Fibroblast of upper back skin (primary cell): ENCODE results near the gene PCP2.
"Not testable (repeated sequence)": the region's sequence is repeated elsewhere in the genome, so short reads cannot be mapped to it uniquely, and the experiment has no call there.

ENCODE experiments used
- DNase-seq: peaks from one replicate; pipeline ENCODE4 v3.0.0-alpha.2; 2013

Gene PCP2

DNA sequence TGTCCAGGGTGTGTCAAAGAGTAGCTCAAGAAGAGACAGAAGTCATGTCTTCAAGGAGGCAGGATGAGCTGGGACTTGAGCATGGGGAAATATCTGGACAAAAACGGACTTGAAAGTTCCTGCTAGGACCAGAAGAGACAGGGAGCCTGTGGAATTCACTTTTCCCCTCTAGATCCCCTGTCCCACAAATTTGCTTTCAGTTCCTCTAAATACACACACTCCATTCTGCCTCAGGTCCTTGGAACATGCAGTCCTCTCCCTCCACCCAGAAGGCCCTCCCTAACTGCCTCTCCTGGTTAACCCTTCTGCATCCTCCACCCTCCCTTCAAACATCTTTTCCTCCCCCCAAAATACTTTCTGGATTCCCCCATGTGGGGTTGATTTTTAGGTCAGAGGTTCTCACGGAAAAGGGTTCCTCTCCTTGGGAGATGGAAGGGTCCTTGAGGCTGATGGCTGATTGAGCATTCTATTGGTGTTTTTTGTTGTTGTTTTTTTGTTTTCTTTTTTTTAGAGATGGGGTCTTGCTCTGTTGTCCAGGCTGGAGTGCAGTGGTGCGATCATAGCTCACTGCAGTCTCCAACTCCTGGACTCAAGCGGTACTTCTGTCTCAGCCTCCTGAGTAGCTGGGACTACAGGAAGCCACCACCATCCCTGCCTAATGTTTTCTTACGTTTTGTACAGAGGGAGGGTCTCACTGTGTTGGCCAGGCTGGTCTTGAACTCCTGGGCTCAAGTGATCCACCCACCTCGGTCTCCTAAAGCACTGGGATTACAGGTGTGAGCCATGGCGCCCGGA is 28.4 kb upstream of the PCP2 start:
- no peak for DNase-seq

DNA sequence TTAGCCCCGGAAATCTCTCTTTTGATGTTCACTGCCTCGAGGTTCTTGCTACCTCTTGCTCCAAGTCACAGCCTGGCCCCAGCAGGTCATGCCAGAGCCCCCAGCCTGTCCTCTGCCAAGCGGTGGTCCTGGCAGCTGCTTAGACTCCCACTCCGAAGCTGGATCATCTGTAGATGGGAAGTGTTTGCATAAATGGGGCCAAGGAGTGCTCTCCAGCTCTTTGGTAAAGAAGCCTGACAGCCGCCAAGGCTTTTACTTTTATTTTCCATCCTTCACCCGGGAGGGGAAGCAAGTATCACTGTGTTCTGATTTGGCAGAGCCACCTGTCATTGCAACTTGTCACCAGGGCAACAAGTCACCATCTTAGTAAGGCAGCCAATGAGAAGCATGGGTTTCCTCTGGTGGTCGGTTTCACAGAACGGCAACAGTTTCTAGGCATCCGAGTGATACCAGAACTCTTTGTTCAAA is 24.7 kb upstream of the PCP2 start:
- DNase-seq, result no peak

DNA sequence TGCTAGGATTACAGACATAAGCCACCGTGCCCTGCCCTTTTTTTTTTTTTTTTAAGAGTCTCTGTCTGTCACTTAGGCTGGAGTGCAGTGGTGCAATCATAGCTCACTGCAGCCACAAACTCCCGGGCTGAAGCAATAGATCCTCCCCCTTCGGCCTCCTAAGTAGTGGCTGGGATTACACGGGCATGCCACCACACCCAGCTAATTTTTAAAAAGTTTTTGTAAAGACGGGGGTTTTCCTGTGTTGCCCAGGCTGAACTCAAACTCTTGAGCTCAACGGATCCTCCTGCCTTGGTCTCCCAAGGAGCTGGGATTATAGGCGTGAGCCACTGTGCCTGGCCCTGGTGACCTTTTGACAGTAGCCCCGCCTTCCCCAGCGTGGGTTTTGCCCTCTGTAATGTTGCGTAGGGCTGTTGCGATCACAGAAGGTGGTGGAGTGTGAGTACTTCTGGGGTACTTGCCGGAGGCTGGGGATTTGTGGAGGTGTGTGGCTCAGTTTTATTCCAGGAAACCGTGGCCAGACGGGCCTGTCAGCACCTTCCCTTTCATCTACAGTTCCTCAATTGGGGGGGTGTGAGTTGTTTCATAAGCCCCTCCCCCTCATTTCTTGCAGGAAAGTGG is 23.7 kb upstream of the PCP2 start:
- DNase-seq, result no peak

DNA sequence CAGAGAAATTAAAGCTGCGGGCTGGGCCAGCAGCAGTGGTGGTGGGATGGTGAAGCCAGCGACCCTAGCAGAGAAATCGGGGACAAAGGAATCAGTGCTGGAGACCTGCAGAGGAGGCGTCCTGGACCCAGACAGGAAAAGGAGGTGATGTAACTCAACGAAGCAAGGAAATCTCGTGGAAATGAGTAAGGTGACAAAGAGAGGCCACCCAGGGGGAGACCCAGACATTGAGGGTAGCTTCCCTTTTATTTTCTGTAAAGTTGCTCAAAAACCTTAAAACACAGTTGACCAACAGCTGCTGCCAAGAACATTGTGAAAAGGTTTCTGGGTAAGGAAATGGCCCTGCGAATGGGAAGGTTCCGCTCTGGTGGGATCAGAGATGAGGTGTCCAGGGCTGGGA is 22.1 kb upstream of the PCP2 start:
- DNase-seq, result no peak

DNA sequence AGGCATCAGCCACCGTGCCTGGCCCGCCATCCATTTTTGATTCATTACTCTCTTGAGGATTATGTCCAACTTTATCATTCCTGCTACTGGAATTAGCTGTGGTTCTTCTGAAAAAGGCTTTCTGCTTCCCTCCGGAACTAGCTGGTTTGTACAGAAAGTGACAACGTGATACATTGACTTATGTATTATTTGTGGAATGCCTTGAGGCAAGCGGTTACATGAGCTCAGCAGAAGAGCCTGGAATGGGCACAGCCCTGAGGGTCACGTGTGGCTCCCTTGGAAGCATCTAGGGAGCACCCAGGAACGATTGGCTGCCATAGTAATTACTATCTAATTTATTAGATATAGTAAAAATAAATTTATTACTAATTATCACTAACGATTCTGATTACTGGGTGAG is 20.9 kb upstream of the PCP2 start:
- DNase-seq, result peak; percentile 12

DNA sequence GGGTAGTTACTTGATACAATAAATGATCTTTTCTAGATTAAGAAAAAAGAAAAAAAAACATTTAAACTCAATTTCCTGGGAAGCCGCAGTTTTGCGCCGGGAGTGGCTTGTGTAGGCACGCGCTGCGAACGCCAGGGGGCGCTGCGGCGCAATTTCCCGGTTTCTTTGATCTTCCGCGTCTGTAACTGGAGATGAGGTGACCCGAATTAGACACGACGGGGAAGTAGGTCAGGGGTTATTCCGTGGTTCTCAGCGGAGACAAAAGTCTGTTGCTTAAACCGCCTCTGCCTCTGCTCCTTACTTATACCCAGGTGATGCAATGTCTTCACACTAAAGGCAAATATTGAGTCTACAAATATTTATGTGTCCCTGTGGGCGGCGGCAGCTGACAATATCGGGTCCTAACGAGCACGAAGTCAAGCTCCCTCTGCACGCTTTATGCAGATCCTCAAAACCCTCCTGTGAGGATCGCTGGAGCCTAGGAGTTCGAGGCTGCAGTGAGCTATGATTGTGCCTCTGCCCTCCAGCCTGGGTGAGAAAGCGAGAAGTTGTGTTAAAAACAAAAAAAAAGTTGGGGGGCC is 18.6 kb upstream of the PCP2 start:
- DNase-seq, result peak; percentile 59

DNA sequence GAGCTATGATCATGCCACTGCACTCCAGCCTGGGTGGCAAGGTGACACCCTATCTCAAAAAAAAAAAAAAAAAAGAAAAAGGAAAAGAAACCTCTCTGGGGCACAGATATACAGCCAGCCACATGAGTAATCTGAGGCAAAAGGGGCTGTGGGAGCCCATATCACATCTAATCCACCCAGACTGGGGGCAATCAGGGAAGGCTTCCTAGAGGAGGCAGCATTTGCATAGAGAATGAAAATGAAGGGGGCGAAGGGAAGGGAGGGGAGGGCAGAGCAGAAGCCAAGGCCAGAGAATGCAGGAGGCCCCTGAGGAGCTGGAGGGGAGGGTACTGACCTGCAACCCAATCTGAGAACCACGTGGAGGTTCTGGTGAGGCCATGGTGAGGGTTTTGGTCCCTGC is 16.6 kb upstream of the PCP2 start:
- no peak for DNase-seq

DNA sequence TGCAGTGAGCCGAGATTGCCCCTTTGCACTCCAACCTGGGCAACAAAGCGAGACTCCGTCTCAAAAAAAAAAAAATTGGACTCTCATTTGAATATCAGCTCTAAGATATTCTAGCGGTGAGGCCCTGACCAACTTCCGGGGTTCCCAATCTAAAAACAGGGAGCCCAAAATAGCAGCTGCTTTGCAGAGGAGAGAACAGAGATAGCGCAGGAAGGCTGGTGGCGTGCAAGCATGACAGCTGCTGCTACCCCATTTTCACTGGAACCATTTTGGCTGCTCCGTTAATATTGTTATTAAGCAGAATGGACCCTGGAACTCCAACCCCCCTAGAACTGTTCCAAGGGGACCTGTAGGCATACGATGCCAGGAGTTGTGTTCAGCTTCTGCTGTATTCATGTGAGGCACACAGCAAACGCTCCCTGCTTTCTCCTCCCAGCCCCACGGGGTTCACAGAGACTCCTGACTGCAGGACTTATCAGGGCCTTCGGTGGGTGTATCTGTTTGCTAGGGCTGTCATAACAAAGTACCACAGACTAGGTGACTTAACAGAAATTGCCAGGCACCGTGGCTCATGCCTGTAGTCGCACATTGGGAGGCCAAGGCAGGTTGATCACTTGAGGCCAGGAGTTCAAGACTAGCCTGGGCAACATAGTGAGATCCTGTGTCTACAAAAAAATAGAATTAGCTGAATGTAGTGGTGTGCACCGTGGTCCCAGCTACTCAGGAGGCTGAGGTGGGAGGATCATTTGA is 14.9 kb upstream of the PCP2 start:
- DNase-seq, result no peak

DNA sequence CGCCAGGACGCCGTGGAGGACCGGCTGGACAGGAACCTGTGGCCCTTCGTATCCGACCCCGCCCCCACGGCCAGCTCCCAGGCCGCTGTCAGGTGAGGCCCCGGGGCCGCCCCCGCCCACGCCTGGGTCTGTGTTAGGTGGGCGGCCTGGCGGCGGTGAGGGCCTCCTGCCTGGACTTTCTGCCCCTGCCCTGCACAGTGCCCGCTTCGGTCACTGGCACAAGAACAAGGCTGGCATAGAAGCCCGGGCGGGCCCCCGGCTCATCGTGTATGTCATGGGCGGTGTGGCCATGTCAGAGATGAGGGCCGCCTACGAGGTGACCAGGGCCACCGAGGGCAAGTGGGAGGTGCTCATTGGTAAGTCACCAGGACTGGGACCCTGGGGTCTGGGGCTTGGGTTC is 13.6 kb upstream of the PCP2 start:
- no peak for DNase-seq

DNA sequence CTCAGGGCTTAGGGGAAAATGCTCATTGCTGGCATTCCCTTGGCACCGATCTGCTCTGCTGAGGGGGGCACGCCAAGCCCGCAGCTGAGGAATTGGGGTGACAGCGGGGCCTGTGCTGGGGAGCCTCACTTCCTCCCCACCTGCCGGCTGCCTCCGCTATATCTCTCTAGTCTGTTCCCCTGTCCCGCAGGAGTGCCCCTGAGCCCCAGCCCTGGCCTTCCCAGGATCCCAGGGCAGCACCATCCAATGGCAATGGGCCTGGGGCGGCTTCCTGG is 12.8 kb upstream of the PCP2 start:
- DNase-seq, result no peak

DNA sequence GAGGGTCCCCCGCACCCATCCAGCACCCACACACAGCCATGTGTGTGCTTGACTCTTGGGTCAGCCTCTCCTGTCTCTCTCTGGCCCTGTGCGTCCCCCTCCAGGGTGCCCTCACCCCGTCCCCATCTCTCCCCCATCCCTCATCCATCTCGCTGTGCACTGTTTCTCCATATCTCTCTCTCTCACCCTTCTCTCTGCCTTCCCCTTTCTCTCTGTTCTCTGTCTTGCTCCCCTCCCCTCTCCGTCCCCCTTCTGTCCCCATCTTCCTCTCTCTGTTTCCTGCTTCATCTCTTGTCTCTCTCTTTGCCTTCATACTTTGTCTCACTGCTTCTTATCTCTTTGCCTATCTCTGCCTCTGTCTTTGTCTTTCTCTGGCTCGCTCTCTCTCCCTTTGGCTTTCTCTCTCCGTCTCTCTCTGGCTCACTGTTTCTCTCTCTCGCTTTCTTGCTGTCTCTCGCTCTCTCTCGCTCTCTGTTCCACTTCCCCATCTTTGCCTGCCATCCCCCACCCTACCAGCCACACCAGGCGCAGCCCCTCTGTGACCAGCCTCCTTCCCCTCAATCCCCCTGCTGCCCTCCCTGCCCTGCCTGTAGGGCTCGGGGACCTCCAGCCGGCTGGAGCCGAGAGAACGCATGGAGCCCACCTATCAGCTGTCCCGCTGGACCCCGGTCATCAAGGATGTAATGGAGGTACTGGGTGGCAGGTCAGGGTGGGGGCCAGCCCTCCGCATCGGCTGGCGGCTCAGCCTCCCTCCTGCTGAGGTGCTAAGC is 12.3 kb upstream of the PCP2 start:
- DNase-seq, result no peak

DNA sequence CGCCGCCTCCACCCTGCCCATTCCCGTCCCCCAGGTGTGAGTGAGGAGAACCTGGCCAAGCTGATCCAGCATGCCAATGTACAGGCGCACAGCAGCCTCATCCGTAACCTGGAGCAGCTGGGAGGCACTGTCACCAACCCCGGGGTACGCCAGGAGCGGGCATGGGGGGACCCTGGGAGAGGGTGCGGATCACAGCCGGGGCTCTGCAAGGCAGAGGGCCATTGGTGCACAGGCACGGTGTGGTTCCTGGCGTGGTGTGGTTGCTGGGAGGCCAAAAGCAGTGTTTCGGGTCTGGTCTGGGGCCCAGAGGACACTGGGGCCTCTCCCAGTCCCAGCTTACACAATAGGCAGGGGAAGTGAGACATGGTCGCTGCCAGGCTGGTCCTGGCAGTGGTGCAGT is 11.6 kb upstream of the PCP2 start:
- DNase-seq, result no peak

DNA sequence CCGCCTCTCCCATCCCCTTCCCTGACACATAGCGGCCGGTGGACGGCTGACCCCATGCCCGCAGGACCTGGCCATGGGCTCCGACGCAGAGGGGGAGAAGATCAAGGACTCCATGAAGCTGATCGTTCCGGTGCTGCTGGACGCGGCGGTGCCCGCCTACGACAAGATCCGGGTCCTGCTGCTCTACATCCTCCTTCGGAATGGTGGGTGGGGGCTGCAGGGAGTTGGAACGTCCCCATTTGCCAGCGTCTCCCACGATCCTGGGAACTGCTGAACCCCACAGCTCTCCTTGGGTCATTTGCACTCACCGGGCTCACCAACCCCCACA is 11.0 kb upstream of the PCP2 start:
- no peak for DNase-seq

DNA sequence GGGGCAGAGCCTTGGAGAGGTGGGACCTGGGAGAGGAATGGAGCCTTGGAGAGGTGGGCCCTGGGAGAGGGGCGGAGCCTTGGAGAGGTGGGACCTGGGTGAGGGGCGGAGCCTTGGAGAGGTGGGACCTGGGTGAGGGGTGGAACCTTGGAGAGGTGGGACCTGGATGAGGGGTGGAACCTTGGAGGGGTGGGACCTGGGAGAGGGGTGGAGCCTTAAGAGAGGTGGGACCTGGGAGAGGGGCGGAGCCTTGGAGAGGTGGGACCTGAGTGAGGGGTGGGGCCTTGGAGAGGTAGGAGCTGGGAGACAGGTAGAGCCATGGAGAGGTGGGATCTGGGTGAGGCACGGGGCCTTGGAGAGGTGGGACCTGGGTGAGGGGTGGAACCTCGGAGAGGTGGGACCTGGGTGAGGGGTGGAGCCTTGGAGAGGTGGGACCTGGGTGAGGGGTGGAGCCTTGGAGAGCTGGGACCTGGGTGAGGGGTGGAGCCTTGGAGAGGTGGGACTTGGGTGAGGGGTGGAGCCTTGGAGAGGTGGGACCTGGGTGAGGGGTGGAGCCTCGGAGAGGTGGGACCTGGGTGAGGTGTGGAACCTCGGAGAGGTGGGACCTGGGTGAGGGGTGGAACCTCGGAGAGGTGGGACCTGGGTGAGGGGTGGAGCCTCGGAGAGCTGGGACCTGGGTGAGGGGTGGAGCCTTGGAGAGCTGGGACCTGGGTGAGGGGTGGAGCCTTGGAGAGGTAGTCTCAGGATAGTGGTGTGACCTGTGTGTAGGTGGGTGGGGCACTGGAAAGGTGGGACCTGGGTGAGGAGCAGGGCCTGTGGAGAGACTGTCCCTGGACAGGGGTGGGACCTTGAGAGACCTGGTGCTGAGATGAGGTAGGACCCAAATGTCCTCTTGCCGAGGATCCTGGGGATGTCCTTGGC is 10.4 kb upstream of the PCP2 start:
- DNase-seq, result not testable (repeated sequence)

DNA sequence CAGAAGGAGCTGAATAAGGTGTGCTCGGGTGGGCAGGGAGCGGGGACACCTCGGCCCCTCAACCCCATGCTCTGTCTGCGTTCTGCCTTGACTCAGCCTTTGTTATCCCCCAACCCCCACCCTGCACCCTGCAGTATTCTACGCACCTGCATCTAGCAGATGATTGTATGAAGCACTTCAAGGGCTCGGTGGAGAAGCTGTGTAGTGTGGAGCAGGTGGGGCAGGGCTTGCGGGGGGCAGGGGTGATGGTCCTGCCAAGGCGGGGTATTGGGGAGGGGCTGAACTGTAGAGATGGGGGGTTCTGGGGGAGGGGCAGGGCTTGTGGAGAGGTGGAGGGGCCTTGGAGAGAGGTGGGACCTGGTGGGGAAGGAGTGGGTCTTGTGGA is 9.5 kb upstream of the PCP2 start:
- no peak for DNase-seq

DNA sequence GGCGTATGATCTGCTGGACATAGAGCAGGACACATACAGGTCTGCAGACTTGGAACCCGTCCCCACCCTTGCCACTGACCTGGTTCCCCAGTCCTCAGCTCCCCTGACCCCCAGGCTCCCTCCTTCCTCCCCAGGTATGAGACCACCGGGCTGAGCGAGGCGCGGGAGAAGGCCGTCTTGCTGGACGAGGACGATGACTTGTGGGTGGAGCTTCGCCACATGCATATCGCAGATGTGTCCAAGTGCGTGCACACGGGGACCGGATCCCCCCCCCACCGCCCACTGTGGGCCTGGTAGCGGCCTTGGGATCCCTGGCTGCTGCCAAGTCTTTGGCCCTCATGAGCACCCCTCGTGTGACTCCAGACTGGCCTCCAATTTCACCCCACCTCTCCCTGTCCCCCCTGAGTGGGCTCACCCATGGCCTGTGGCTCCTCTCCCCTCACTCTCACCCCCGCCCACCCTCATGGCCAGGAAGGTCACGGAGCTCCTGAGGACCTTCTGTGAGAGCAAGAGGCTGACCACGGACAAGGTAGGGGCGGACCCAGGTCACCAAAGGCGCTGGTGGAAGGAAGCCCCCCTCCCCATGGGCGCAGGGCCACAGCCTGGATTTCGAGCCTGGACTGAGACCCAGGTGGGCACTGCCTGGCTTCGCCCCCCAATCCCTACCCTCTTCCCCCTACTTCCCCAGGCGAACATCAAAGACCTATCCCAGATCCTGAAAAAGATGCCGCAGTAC is 8.9 kb upstream of the PCP2 start:
- no peak for DNase-seq

DNA sequence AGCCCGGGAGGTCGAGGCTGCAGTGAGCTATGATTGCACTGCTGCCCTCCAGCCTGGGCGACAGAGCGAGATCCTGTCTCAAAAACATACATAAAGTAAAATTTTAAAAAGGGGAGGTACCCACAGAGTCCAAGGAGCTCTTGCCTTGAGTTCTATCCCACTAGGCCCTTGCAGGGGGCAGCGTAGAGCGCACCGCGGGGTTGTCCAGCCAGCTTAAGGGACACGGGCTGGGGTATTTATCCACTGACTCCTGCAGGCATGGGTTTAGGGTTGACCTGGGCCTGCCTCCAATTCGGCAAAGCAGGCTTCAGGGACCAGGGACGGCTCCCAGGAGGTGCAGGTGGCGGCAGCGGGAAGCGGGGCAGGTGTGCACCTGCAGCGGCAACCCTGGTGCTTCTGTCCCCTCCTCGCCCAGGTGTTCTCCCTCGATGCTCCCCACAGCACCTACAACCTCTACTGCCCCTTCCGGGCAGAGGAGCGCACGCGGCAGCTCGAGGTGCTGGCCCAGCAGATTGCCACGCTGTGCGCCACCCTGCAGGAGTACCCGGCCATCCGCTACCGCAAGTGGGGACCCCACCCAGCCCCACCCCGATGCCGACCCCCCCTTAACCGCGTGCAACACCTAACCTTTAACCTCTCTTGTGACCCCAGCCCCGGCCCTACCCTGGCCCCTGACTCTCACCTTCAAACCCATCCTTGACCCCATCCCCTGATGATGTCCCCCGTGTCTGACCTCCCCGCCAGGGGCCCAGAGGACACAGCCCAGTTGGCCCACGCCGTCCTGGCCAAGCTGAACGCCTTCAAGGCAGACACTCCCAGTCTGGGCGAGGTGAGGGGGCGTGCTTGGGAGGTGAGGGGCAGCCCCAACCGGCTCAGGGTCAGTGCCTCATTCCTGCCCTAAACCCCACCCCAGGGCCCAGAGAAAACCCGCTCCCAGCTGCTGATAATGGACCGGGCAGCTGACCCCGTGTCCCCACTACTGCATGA is 8.1 kb upstream of the PCP2 start:
- no peak for DNase-seq

DNA sequence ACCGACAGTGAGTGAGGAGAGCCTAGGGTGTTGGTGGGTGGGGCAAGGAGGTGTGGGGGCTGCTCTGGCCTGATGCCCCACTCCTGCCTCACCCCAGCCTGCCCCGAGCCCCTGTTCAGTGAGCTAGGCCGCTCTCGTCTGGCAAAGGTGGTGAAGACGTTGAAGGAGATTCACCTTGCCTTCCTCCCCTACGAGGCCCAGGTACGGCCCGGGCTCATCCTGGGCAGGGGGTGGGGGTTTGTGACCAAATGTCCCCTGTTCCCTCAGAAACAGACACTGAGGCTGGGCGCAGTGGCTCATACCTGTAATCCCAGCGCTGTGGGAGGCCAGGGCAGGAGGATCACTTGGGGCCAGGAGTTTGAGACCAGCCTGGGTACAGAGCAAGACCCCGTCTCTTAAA is 7.3 kb upstream of the PCP2 start:
- no peak for DNase-seq

DNA sequence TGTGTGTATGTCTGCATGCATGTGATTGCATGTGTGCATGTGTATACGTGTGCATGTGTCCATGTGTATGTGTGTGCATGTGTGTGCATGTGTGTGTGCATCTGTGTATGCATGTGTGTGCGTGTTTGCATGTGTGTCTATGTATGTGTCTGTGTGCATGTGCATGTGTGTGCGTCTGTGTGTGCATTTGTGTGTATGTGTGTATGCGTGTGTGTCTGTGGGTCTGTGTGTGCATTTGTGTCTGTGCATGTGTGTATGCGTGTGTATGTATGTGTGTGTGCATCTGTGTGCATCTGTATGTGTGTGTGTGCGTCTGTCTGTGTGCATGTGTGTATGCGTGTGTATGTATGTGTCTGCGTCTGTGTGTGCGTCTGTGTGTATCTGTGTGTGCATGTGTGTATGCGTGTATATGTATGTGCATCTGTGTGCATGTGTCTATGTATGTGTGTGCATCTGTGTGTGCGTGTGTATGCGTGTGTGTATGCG is 6.4 kb upstream of the PCP2 start:
- DNase-seq, result no peak
